Measurements from ENCODE around the gene FBXL13.

DNA sequence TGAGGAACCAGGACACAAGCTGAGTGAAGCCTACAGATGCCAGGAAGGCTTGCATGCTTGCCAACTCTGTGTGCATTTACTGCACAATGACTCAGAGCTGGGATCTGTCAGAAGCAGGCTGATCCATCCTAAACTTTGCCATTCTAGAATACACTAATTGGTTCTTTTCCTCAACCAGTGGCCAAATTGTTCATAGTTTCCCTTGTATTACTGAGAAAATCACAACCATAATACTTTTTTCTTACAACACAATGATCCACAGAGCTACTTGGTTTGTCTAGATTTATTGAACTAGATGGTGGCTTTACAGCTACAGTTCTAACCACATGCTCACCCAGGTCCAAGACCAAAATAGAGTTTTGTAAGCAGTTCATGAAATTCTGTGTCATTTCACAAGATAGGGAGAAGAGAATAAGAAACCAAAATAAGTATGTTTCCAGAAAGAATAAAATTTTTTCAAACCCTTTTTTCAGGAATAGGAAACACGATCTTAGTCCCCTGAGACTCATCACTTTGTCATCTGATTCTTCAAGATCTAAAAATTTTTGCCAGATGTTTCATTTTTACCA lies 182.8 kb downstream of the FBXL13 start:
- TF ChIP-seq, protein P1, sequence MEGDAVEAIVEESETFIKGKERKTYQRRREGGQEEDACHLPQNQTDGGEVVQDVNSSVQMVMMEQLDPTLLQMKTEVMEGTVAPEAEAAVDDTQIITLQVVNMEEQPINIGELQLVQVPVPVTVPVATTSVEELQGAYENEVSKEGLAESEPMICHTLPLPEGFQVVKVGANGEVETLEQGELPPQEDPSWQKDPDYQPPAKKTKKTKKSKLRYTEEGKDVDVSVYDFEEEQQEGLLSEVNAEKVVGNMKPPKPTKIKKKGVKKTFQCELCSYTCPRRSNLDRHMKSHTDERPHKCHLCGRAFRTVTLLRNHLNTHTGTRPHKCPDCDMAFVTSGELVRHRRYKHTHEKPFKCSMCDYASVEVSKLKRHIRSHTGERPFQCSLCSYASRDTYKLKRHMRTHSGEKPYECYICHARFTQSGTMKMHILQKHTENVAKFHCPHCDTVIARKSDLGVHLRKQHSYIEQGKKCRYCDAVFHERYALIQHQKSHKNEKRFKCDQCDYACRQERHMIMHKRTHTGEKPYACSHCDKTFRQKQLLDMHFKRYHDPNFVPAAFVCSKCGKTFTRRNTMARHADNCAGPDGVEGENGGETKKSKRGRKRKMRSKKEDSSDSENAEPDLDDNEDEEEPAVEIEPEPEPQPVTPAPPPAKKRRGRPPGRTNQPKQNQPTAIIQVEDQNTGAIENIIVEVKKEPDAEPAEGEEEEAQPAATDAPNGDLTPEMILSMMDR (IDR thresholded peaks at IDR 0.05; ENCODE audit: low read length), result no peak
- no peak for TF ChIP-seq EZH2 (IDR thresholded peaks at IDR 0.05; ENCODE audit: borderline replicate concordance, low read length)
